Measurements from ENCODE around the gene C20orf204. TPM values are rescaled to one million over a fixed set of nuclear protein-coding genes. Genes with fewer than 3 reads are reported as not detected.

Gene C20orf204
- total and polyA plus RNA-seq, 9 of the 15 experiments (the other 6 are each of a cell fraction or from before 2014, with no cell fraction given), result 0.11 to 1.1 (median 0.36) TPM; not detected in 2

- TF ChIP-seq GTF2B (IDR thresholded peaks at IDR 0.05; ENCODE audit: extremely low read depth, insufficient read length), result no peak
- TF ChIP-seq, protein P1, sequence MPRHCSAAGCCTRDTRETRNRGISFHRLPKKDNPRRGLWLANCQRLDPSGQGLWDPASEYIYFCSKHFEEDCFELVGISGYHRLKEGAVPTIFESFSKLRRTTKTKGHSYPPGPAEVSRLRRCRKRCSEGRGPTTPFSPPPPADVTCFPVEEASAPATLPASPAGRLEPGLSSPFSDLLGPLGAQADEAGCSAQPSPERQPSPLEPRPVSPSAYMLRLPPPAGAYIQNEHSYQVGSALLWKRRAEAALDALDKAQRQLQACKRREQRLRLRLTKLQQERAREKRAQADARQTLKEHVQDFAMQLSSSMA (CRISPR knock-in tag; IDR thresholded peaks at IDR 0.05), result no peak
- TF ChIP-seq PML (IDR thresholded peaks at IDR 0.05; ENCODE audit: low read length), result no peak
- TF ChIP-seq ZFP1 (CRISPR knock-in tag; IDR thresholded peaks at IDR 0.05), result no peak
- TF ChIP-seq, protein P2, sequence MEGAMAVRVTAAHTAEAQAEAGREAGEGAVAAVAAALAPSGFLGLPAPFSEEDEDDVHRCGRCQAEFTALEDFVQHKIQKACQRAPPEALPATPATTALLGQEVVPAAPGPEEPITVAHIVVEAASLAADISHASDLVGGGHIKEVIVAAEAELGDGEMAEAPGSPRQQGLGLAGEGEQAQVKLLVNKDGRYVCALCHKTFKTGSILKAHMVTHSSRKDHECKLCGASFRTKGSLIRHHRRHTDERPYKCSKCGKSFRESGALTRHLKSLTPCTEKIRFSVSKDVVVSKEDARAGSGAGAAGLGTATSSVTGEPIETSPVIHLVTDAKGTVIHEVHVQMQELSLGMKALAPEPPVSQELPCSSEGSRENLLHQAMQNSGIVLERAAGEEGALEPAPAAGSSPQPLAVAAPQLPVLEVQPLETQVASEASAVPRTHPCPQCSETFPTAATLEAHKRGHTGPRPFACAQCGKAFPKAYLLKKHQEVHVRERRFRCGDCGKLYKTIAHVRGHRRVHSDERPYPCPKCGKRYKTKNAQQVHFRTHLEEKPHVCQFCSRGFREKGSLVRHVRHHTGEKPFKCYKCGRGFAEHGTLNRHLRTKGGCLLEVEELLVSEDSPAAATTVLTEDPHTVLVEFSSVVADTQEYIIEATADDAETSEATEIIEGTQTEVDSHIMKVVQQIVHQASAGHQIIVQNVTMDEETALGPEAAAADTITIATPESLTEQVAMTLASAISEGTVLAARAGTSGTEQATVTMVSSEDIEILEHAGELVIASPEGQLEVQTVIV (CRISPR knock-in tag; IDR thresholded peaks at IDR 0.05; ENCODE audit: borderline replicate concordance), result no peak
- no peak for TF ChIP-seq HSF4 (CRISPR knock-in tag; IDR thresholded peaks at IDR 0.05; ENCODE audit: borderline replicate concordance)
- TF ChIP-seq KAT7 (CRISPR knock-in tag; IDR thresholded peaks at IDR 0.05; ENCODE audit: borderline replicate concordance), result no peak; the same call in 1 of the 2 replicates
- peak; percentile 8 for TF ChIP-seq SAP30 (IDR thresholded peaks at IDR 0.05; ENCODE audit: borderline replicate concordance, insufficient read depth, low read depth, low read length, poor library complexity, severe bottlenecking)
- no peak for TF ChIP-seq NFYB (IDR thresholded peaks at IDR 0.05; ENCODE audit: extremely low read depth, insufficient read length)
- no peak for TF ChIP-seq NFIX (CRISPR knock-in tag; IDR thresholded peaks at IDR 0.05; ENCODE audit: low read depth)
- no peak for TF ChIP-seq EP400 (IDR thresholded peaks at IDR 0.05)
- TF ChIP-seq EZH2 (IDR thresholded peaks at IDR 0.05; ENCODE audit: borderline replicate concordance, low read depth, low read length), result no peak
- no peak for TF ChIP-seq BHLHE40 (IDR thresholded peaks at IDR 0.05; ENCODE audit: low read length)
- TF ChIP-seq CTCF (IDR thresholded peaks at IDR 0.05 in 2 of 3, conservative IDR thresholded peaks at IDR 0.05 in 1 of 3; ENCODE audit: insufficient read depth in 2 of 3, low read depth in 1 of 3, low read length in 3 of 3), result no peak
- TF ChIP-seq C11orf30 (IDR thresholded peaks at IDR 0.05; ENCODE audit: low read depth), result no peak
- 0 out of 2 replicates have a peak, but pooled peaks have one; percentile 16 for TF ChIP-seq ETS1 (conservative IDR thresholded peaks at IDR 0.05; ENCODE audit: control insufficient read depth, low read depth, low read length)
- TF ChIP-seq ZNF561 (CRISPR knock-in tag; conservative IDR thresholded peaks at IDR 0.05), result no peak
- TF ChIP-seq ZFPM2 (CRISPR knock-in tag; IDR thresholded peaks at IDR 0.05), result no peak
Measured at GRCh38 chr20:64063389-64064144, 27.6 kb downstream of the C20orf204 start (continued).
